HepG2 (cell line): ENCODE measurements around the gene ATP2A3. TPM values are rescaled to one million over a fixed set of nuclear protein-coding genes. Genes with fewer than 3 reads are reported as not detected.

Experiments used
- ATAC-seq: fragments of 200-7000 bp; cut with Tn5 transposase; 3 replicates; pipeline ENCODE4 v1.9.1; 2020; ENCODE audit warnings: mild to moderate bottlenecking, moderate library complexity
- BruUV-seq: library from RNA; stranded (reverse); fragments of 400-500 nt; replicated peaks from 2 replicates; lab custom pipeline; 2021; lab: Mats Ljungman, UMichigan
- CTCF ChIA-PET: fragments of 300-600 bp; formaldehyde crosslinking; extraction: SDS; loops from one replicate; lab custom pipeline; 2021; ENCODE audit warnings: low total read pairs, inconsistent platforms, low intra/inter-chr PET ratio; lab: Yijun Ruan, JAX
- POLR2A ChIA-PET: fragments of 350-600 bp; sonication (Branson Sonifier 250); formaldehyde crosslinking; loops from one replicate; lab custom pipeline; 2020; ENCODE audit warnings: antibody characterized with exemption, inconsistent platforms; lab: Yijun Ruan, JAX
- DNase-seq: peaks from one replicate; pipeline ENCODE4 v3.0.0-alpha.2; 2015; ENCODE audit warnings: low spot score
- FAIRE-seq: peaks from 3 replicates; lab custom pipeline; 2011; peaks lifted over from hg19 to GRCh38; lab: Jason Lieb, UNC
- H2AFZ ChIP-seq: one replicate; pipeline ENCODE4 v1.6.1; 2011; ENCODE audit warnings: low read length, inconsistent platforms
- H3K27ac ChIP-seq: fragments of 300-600 bp; 3 replicates; pipeline ENCODE4 v1.8.0; 2011; ENCODE audit warnings: mixed run types, mild to moderate bottlenecking, mixed read lengths, low read length, inconsistent platforms; ENCODE audit not compliant: insufficient read depth; ENCODE audit errors: extremely low read length
- H3K27me3 ChIP-seq, 2 experiments: fragments of 200-600 bp in 1 of 2; 2 replicates in 1 of 2; 3 replicates in 1 of 2; pipeline versions ENCODE4 v1.6.0 to v1.8.0; 2011; ENCODE audit warnings: low read length in 2 of 2, mild to moderate bottlenecking in 2 of 2, moderate library complexity in 2 of 2, inconsistent platforms in 1 of 2; ENCODE audit not compliant: insufficient read depth in 2 of 2, control insufficient read depth in 1 of 2
- H3K36me3 ChIP-seq, 2 experiments: fragments of 200-600 bp in 1 of 2; replicated peaks in 1 of 2; 2 replicates in 1 of 2; 3 replicates in 1 of 2; pipeline versions ENCODE4 v1.5.1 to v1.8.0; 2011; ENCODE audit warnings: low read length in 2 of 2, inconsistent platforms in 1 of 2; ENCODE audit not compliant: insufficient read depth in 2 of 2, control insufficient read depth in 1 of 2
- H3K4me1 ChIP-seq: 2 replicates; pipeline ENCODE4 v1.5.1; 2012; ENCODE audit warnings: low read length, inconsistent platforms; ENCODE audit not compliant: insufficient read depth
- H3K4me2 ChIP-seq: 2 replicates; pipeline ENCODE4 v1.6.0; 2011; ENCODE audit warnings: low read depth, low read length, inconsistent platforms
- H3K4me3 ChIP-seq, 3 experiments: fragments of 200-600 bp in 1 of 3; sonication (generic), shearing (Covaris generic) in 1 of 3; replicated peaks in 1 of 3; 2 replicates each; pipeline ENCODE4 v1.5.1; 2011 to 2016; ENCODE audit warnings: low read length in 3 of 3, inconsistent platforms in 2 of 3, low read depth in 2 of 3, mild to moderate bottlenecking in 2 of 3, control low read depth in 1 of 3, mixed read lengths in 1 of 3; ENCODE audit not compliant: insufficient read depth in 1 of 3
- H3K79me2 ChIP-seq: one replicate; pipeline ENCODE4 v1.6.1; 2011; ENCODE audit warnings: low read length, inconsistent platforms; ENCODE audit not compliant: insufficient read depth
- H3K9ac ChIP-seq: 2 replicates; pipeline ENCODE4 v1.6.0; 2011; ENCODE audit warnings: mild to moderate bottlenecking, low read depth, low read length, inconsistent platforms; ENCODE audit not compliant: insufficient read depth
- H3K9me3 ChIP-seq: 2 replicates; pipeline ENCODE4 v1.5.1; 2012; ENCODE audit warnings: mild to moderate bottlenecking, low read length
- H4K20me1 ChIP-seq: 2 replicates; pipeline ENCODE4 v1.6.0; 2011; ENCODE audit warnings: inconsistent platforms, mild to moderate bottlenecking, low read length, moderate library complexity; ENCODE audit not compliant: insufficient read depth
- NBN ChIP-seq: fragments of 450-650 bp; conservative IDR thresholded peaks from 2 replicates; pipeline ENCODE4 v1.6.1; 2017
- SNAI1 ChIP-seq: sonication (generic); formaldehyde crosslinking; IDR thresholded peaks from 2 replicates; pipeline ENCODE4 v1.5.0; 2020; ENCODE audit warnings: mild to moderate bottlenecking, missing genetic modification reagents, borderline replicate concordance
- TBL1XR1 ChIP-seq: fragments of 150-350 bp; IDR thresholded peaks from 2 replicates; pipeline ENCODE4 v1.6.1; 2014; ENCODE audit warnings: borderline replicate concordance, low read length; ENCODE audit not compliant: partially characterized antibody
- TERF1 ChIP-seq: sonication (generic); formaldehyde crosslinking; IDR thresholded peaks from 2 replicates; pipeline ENCODE4 v1.8.0; 2022; ENCODE audit warnings: mild to moderate bottlenecking, missing genetic modification reagents, moderate library complexity
- ZNF34 ChIP-seq: sonication (generic); formaldehyde crosslinking; IDR thresholded peaks from 2 replicates; pipeline ENCODE4 v1.4.0; 2020; ENCODE audit warnings: mild to moderate bottlenecking, missing genetic modification reagents, borderline replicate concordance
- ZNF484 ChIP-seq: sonication (generic); formaldehyde crosslinking; IDR thresholded peaks from 2 replicates; pipeline ENCODE4 v1.5.1; 2020; ENCODE audit warnings: mild to moderate bottlenecking, low read depth, missing genetic modification reagents, borderline replicate concordance
- ZNF670 ChIP-seq: sonication (generic); formaldehyde crosslinking; IDR thresholded peaks from 2 replicates; pipeline ENCODE4 v1.8.0; 2022; ENCODE audit warnings: mild to moderate bottlenecking, missing genetic modification reagents, borderline replicate concordance
- WGBS: methylation state at CpG from one replicate; pipeline ENCODE4 v1.1.6; 2017; ENCODE audit warnings: low lambda C conversion rate; 5-methylcytosine and 5-hydroxymethylcytosine counted together
- in situ Hi-C: cut with HindIII; loops from 2 replicates; pipeline ENCODE4 v1.10.0; 2017; ENCODE audit warnings: low pct_unique_long_range_greater_than_20kb; ENCODE audit not compliant: extremely low pct_ligation_motif_present
- intact Hi-C: fragments of 100-400 bp; cut with micrococcal nuclease; formaldehyde crosslinking; loops from one replicate; pipeline ENCODE4 v1.10.0; 2022; ENCODE audit not compliant: unreplicated experiment
- polyA plus RNA-seq, 8 experiments: library from polyadenylated mRNA; depleted of rRNA in 3 of 8; stranded (reverse) in 7 of 8; unstranded in 1 of 8; fragments of >200 nt; fragmentation: Illumina TruSeq in 4 of 8; extraction: Trizol in 4 of 8; gene quantifications; 2 replicates each; pipeline versions ENCODE4 v1.2.1 to v1.2.3, GENCODE V29; 2011 to 2016; ENCODE audit warnings: low read depth in 4 of 8, missing spikeins in 1 of 8, mixed read lengths in 1 of 8; ENCODE audit not compliant: insufficient read depth in 1 of 8
- total RNA-seq, 5 experiments: library from RNA; depleted of rRNA; stranded (reverse); fragments of >200 nt; fragmentation: Illumina TruSeq; extraction: Trizol; gene quantifications; 2 replicates each; pipeline ENCODE4 v1.2.3, GENCODE V29; 2016; ENCODE audit warnings: low read depth in 1 of 5
- TF ChIP-seq, protein P1 (sequence below): sonication (generic); formaldehyde crosslinking; IDR thresholded peaks from 2 replicates; pipeline ENCODE4 v1.4.0; 2020; ENCODE audit warnings: missing genetic modification reagents
- TF ChIP-seq, protein P2 (sequence below), 2 experiments: sonication (generic) in 1 of 2; formaldehyde crosslinking in 1 of 2; IDR thresholded peaks; 2 replicates each; pipeline versions ENCODE4 v1.4.0 to v1.6.1; 2016 to 2020; ENCODE audit warnings: borderline replicate concordance in 1 of 2, low read depth in 1 of 2, mild to moderate bottlenecking in 1 of 2, missing genetic modification reagents in 1 of 2

Gene ATP2A3
- total and polyA plus RNA-seq, 2 of the 13 experiments (the other 11 are each of a cell fraction or from before 2014, with no cell fraction given), result 0.07 TPM; not detected in 1

GRCh38 chr17:3988297-3989040 is 24.2 kb upstream of the ATP2A3 start (continued):
- TF ChIP-seq ZNF484 (no peak), ZNF34 (CRISPR knock-in tag) (no peak), TBL1XR1 (peak; percentile 92)
- TF ChIP-seq, protein P1, sequence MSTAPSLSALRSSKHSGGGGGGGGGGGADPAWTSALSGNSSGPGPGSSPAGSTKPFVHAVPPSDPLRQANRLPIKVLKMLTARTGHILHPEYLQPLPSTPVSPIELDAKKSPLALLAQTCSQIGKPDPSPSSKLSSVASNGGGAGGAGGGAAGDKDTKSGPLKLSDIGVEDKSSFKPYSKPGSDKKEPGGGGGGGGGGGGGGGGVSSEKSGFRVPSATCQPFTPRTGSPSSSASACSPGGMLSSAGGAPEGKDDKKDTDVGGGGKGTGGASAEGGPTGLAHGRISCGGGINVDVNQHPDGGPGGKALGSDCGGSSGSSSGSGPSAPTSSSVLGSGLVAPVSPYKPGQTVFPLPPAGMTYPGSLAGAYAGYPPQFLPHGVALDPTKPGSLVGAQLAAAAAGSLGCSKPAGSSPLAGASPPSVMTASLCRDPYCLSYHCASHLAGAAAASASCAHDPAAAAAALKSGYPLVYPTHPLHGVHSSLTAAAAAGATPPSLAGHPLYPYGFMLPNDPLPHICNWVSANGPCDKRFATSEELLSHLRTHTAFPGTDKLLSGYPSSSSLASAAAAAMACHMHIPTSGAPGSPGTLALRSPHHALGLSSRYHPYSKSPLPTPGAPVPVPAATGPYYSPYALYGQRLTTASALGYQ (CRISPR knock-in tag), result no peak
- TF ChIP-seq, all 625 proteins: peak for 9

DNA sequence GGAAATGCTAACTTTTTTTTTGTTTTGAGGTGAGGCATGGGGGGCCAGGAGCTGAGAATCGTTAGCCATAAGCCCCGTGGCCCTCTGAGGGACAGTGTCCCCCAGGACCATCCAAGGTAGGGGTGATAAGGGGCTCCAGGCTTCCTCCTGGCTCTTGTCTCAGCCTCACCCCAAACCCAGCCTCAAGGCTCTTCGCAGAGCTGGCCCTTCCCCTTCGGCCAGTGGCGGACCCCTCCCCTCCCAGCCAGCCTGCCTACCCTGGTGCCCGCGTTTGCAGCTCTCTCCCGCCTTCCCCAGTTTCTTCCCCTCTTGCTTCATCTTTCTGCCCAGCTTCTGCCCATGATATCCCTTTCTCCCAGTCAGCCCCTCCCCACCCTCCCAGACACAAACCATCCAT is 22.7 kb upstream of the ATP2A3 start:
- H3K27ac ChIP-seq, result no peak overlapping the region
- H3K4me3 ChIP-seq, result no peak overlapping the region
- intact Hi-C loops, result no loop called here
- no TSS peak for BruUV-seq
- no peak for FAIRE-seq
- ChIA-PET POLR2A (no interaction called here), CTCF (no interaction called here)
- no peak overlapping the region for H2AFZ ChIP-seq
- no peaks in the 10 kb centered on the region for H3K9me3 ChIP-seq
- in situ Hi-C loops, result no loop called here
- H3K79me2 ChIP-seq, result no peaks in the 10 kb centered on the region
- no peak for DNase-seq
- 51% methylated on average over 8 of the region's 8 CpGs for WGBS
- no peaks in the 10 kb centered on the region for H3K36me3 ChIP-seq
- H4K20me1 ChIP-seq, result no peaks in the 10 kb centered on the region
- peaks cover 62% of the 10 kb centered on the region for H3K4me1 ChIP-seq
- no peak overlapping the region for H3K9ac ChIP-seq
- ATAC-seq, result no peak
- H3K4me2 ChIP-seq, result peak overlapping the region; percentile 40; the same call in 1 of the 2 replicates
- TF ChIP-seq TERF1, result no peak
- no peak for TF ChIP-seq ZNF670
- TF ChIP-seq TBL1XR1, result no peak
- no peak for TF ChIP-seq SNAI1 (CRISPR knock-in tag)
- TF ChIP-seq NBN, result no peak
- TF ChIP-seq, protein P2, sequence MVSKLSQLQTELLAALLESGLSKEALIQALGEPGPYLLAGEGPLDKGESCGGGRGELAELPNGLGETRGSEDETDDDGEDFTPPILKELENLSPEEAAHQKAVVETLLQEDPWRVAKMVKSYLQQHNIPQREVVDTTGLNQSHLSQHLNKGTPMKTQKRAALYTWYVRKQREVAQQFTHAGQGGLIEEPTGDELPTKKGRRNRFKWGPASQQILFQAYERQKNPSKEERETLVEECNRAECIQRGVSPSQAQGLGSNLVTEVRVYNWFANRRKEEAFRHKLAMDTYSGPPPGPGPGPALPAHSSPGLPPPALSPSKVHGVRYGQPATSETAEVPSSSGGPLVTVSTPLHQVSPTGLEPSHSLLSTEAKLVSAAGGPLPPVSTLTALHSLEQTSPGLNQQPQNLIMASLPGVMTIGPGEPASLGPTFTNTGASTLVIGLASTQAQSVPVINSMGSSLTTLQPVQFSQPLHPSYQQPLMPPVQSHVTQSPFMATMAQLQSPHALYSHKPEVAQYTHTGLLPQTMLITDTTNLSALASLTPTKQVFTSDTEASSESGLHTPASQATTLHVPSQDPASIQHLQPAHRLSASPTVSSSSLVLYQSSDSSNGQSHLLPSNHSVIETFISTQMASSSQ (IDR thresholded peaks at IDR 0.05; ENCODE audit: low read depth), result no peak
- TF ChIP-seq, protein P2 (CRISPR knock-in tag; IDR thresholded peaks at IDR 0.05; ENCODE audit: borderline replicate concordance), result no peak
- H3K27me3 ChIP-seq, result peaks cover 1 to 38% of the 10 kb centered on the region in 2 experiments; a peak in 4 of 5 replicates
